GM19351 (cell line): ENCODE results near the gene TMEM87B.
"Not testable (repeated sequence)": the region's sequence is repeated elsewhere in the genome, so short reads cannot be mapped to it uniquely, and the experiment has no call there.

ENCODE experiments used
- ATAC-seq: cut with Tn5 transposase; IDR thresholded peaks from one replicate; pipeline ENCODE4 v1.9.1; 2021; ENCODE audit warnings: mild to moderate bottlenecking, moderate library complexity; ENCODE audit not compliant: unreplicated experiment

Gene TMEM87B

GRCh38 chr2:112032689-112033465, 22.2 kb upstream of the TMEM87B start:
- ATAC-seq = no peak

GRCh38 chr2:112033600-112033999, 21.5 kb upstream of the TMEM87B start:
- no peak for ATAC-seq

- no peak for ATAC-seq
These were observed 20.1 kb upstream of the TMEM87B start for GRCh38 chr2:112034924-112035323.

GRCh38 chr2:112035786-112036185, 19.3 kb upstream of the TMEM87B start:
- ATAC-seq = no peak

GRCh38 chr2:112039556-112039955, 15.5 kb upstream of the TMEM87B start:
- not testable (repeated sequence) for ATAC-seq

- not testable (repeated sequence) for ATAC-seq
These were observed 15.0 kb upstream of the TMEM87B start for GRCh38 chr2:112040066-112040465.

- ATAC-seq = not testable (repeated sequence)
These were observed 13.6 kb upstream of the TMEM87B start for GRCh38 chr2:112041460-112041859.

GRCh38 chr2:112045446-112046014, 9.5 kb upstream of the TMEM87B start:
- no peak for ATAC-seq

GRCh38 chr2:112046231-112046630, 8.8 kb upstream of the TMEM87B start:
- no peak for ATAC-seq

- no peak for ATAC-seq
These were observed 7.4 kb upstream of the TMEM87B start for GRCh38 chr2:112047537-112048235.

GRCh38 chr2:112048236-112048592, 6.9 kb upstream of the TMEM87B start:
- ATAC-seq = no peak

GRCh38 chr2:112048887-112049286, 6.2 kb upstream of the TMEM87B start:
- peak; percentile 47 for ATAC-seq

GRCh38 chr2:112050316-112050715, 4.8 kb upstream of the TMEM87B start:
- ATAC-seq = no peak

GRCh38 chr2:112053917-112054846, 887 bp upstream of the TMEM87B start:
- ATAC-seq = peak; percentile 55

GRCh38 chr2:112055730-112056625, 909 bp downstream of the TMEM87B start:
- no peak for ATAC-seq

- no peak for ATAC-seq
These were observed 1.5 kb downstream of the TMEM87B start for GRCh38 chr2:112056626-112056987.

- ATAC-seq = no peak
These were observed 4.6 kb downstream of the TMEM87B start for GRCh38 chr2:112059671-112060070.

- no peak for ATAC-seq
These were observed 6.2 kb downstream of the TMEM87B start for GRCh38 chr2:112061299-112061698.

- no peak for ATAC-seq
These were observed 6.8 kb downstream of the TMEM87B start for GRCh38 chr2:112061840-112062239.

GRCh38 chr2:112062894-112063293, 7.8 kb downstream of the TMEM87B start:
- no peak for ATAC-seq
